Neuronal stem cell (in vitro differentiated cells): ENCODE data around the gene CA11.

ENCODE experiments used
- DNase-seq: peaks from one replicate; pipeline ENCODE4 v3.0.0-alpha.2; 2013; ENCODE audit warnings: low spot score
- H2AFZ ChIP-seq: one replicate; pipeline ENCODE4 v1.6.1; 2013; ENCODE audit warnings: mild to moderate bottlenecking, low read length, inconsistent platforms
- H2AK5ac ChIP-seq: 2 replicates; pipeline ENCODE4 v1.6.1; 2013; ENCODE audit warnings: low read depth, mild to moderate bottlenecking, inconsistent platforms, low read length, moderate library complexity, mixed read lengths
- H2BK120ac ChIP-seq: 2 replicates; pipeline ENCODE4 v1.6.1; 2013; ENCODE audit warnings: low read depth, mild to moderate bottlenecking, inconsistent platforms, low read length, moderate library complexity, mixed read lengths
- H2BK12ac ChIP-seq: one replicate; pipeline ENCODE4 v1.6.1; 2013; ENCODE audit warnings: low read length, inconsistent platforms
- H2BK15ac ChIP-seq: 2 replicates; pipeline ENCODE4 v1.6.1; 2013; ENCODE audit warnings: mild to moderate bottlenecking, low read length, inconsistent platforms, mixed read lengths
- H2BK5ac ChIP-seq: one replicate; pipeline ENCODE4 v1.6.1; 2013; ENCODE audit warnings: inconsistent platforms, mild to moderate bottlenecking, low read length, moderate library complexity
- H3K14ac ChIP-seq: one replicate; pipeline ENCODE4 v1.6.1; 2013; ENCODE audit warnings: low read length, inconsistent platforms
- H3K18ac ChIP-seq: 2 replicates; pipeline ENCODE4 v1.6.1; 2013; ENCODE audit warnings: low read length, inconsistent platforms
- H3K23ac ChIP-seq: 2 replicates; pipeline ENCODE4 v1.6.1; 2013; ENCODE audit warnings: low read depth, mild to moderate bottlenecking, mixed read lengths, low read length, inconsistent platforms; ENCODE audit not compliant: poor library complexity
- H3K27ac ChIP-seq: replicated peaks from 3 replicates; pipeline ENCODE4 v1.5.1; 2013; ENCODE audit warnings: low read length, inconsistent platforms
- H3K27me3 ChIP-seq, 3 experiments: 2 replicates each; pipeline ENCODE4 v1.6.1; 2013; ENCODE audit warnings: low read length in 3 of 3, mild to moderate bottlenecking in 2 of 3, inconsistent platforms in 1 of 3, low read depth in 1 of 3, mixed read lengths in 1 of 3, moderate library complexity in 1 of 3; ENCODE audit not compliant: control insufficient read depth in 3 of 3, insufficient read depth in 3 of 3
- H3K36me3 ChIP-seq, 2 donors: replicated peaks in 1 of 2; 2 replicates each; pipeline ENCODE4 v1.6.1; 2013; ENCODE audit warnings: low read length in 2 of 2; ENCODE audit not compliant: control insufficient read depth in 2 of 2, insufficient read depth in 2 of 2
- H3K4ac ChIP-seq: 2 replicates; pipeline ENCODE4 v1.6.1; 2013; ENCODE audit warnings: inconsistent platforms, mild to moderate bottlenecking, low read length, moderate library complexity
- H3K4me1 ChIP-seq, 2 donors: 1 replicate in 1 of 2; 2 replicates in 1 of 2; pipeline ENCODE4 v1.6.1; 2013; ENCODE audit warnings: low read length in 2 of 2, low read depth in 1 of 2; ENCODE audit not compliant: control insufficient read depth in 2 of 2, insufficient read depth in 1 of 2
- H3K4me2 ChIP-seq: one replicate; pipeline ENCODE4 v1.6.1; 2013; ENCODE audit warnings: mild to moderate bottlenecking, low read length, inconsistent platforms; ENCODE audit not compliant: insufficient read depth, poor library complexity, severe bottlenecking
- H3K4me3 ChIP-seq, 2 donors: 2 replicates each; pipeline ENCODE4 v1.5.1; 2013; ENCODE audit warnings: low read length in 2 of 2, mild to moderate bottlenecking in 2 of 2, inconsistent platforms in 1 of 2, moderate library complexity in 1 of 2
- H3K79me1 ChIP-seq: one replicate; pipeline ENCODE4 v1.6.1; 2013; ENCODE audit warnings: low read depth, mild to moderate bottlenecking, inconsistent platforms, low read length, moderate library complexity
- H3K9ac ChIP-seq: one replicate; pipeline ENCODE4 v1.6.1; 2013; ENCODE audit warnings: mild to moderate bottlenecking, low read depth, low read length, inconsistent platforms; ENCODE audit not compliant: poor library complexity
- H3K9me3 ChIP-seq, 2 donors: replicated peaks in 1 of 2; 2 replicates each; pipeline versions ENCODE3 to v1.6.1; 2013; ENCODE audit warnings: low read length in 2 of 2, mild to moderate bottlenecking in 2 of 2, inconsistent platforms in 1 of 2, low read depth in 1 of 2, mixed read lengths in 1 of 2, moderate library complexity in 1 of 2; ENCODE audit not compliant: control insufficient read depth in 2 of 2, insufficient read depth in 1 of 2
- H4K8ac ChIP-seq: one replicate; pipeline ENCODE4 v1.6.1; 2013; ENCODE audit warnings: low read depth, mild to moderate bottlenecking, inconsistent platforms, low read length, moderate library complexity
- H4K91ac ChIP-seq: one replicate; pipeline ENCODE4 v1.6.1; 2013; ENCODE audit warnings: low read length, low read depth, mild to moderate bottlenecking, inconsistent platforms; ENCODE audit not compliant: poor library complexity
- WGBS, 2 donors: extraction: QIAGEN DNeasy Blood & Tissue Kit; methylation state at CpG; one replicate each; pipeline ENCODE4 v1.1.7; 2013; ENCODE audit warnings: missing lambda C conversion rate in 2 of 2, mixed read lengths in 1 of 2; ENCODE audit not compliant: insufficient read length in 2 of 2, insufficient replicate concordance in 1 of 2; ENCODE audit errors: extremely low coverage in 2 of 2; 5-methylcytosine and 5-hydroxymethylcytosine counted together

CA11 gene

GRCh38 chr19:48625891-48626327 is 20.1 kb downstream of the CA11 start:
- H3K18ac ChIP-seq = peak overlapping the region; percentile 60
- no peak overlapping the region for H3K4ac ChIP-seq
- H3K9ac ChIP-seq = peak overlapping the region; percentile 67
- DNase-seq = no peak
- H2BK15ac ChIP-seq = no peak overlapping the region
- H2AFZ ChIP-seq = no peak overlapping the region
- H3K23ac ChIP-seq = peak overlapping the region; percentile 81
- no CpG with 5 or more reads among the region's 30 CpGs for WGBS, 2 donors
- peak overlapping the region; percentile 78 for H2BK12ac ChIP-seq
- no peak overlapping the region for H4K8ac ChIP-seq
- H4K91ac ChIP-seq = no peak overlapping the region
- no peaks in the 10 kb centered on the region for H3K27me3 ChIP-seq
- no peak overlapping the region for H3K14ac ChIP-seq
- H3K4me1 ChIP-seq = peaks cover 14 to 20% of the 10 kb centered on the region in 2 donors
- H3K4me2 ChIP-seq = no peak overlapping the region
- peak overlapping the region; percentile 44 for H2AK5ac ChIP-seq
- no peak overlapping the region for H3K4me3 ChIP-seq
- H3K79me1 ChIP-seq = peaks cover 5% of the 10 kb centered on the region
- H2BK120ac ChIP-seq = no peak overlapping the region
- no peak overlapping the region for H3K27ac ChIP-seq
- H2BK5ac ChIP-seq = no peak overlapping the region
- H3K36me3 ChIP-seq = peaks cover 2 to 44% of the 10 kb centered on the region in 2 donors
- H3K9me3 ChIP-seq = no peaks in the 10 kb centered on the region

GRCh38 chr19:48624791-48625723 is 20.9 kb downstream of the CA11 start:
- peak overlapping the region; percentile 77 for H3K4ac ChIP-seq
- H2AFZ ChIP-seq = peak overlapping the region; percentile 68
- no peak overlapping the region for H3K14ac ChIP-seq
- H3K79me1 ChIP-seq = peaks cover 8% of the 10 kb centered on the region
- H3K23ac ChIP-seq = peak overlapping the region; percentile 81
- peak overlapping the region; percentile 99 for H2BK15ac ChIP-seq
- peak overlapping the region; percentile 95 for H2AK5ac ChIP-seq
- peak overlapping the region; percentile 98 for H2BK5ac ChIP-seq
- peaks cover 8 to 13% of the 10 kb centered on the region in 2 donors for H3K4me1 ChIP-seq
- no CpG with 5 or more reads among the region's 24 CpGs for WGBS, 2 donors
- no peaks in the 10 kb centered on the region for H3K27me3 ChIP-seq
- H3K27ac ChIP-seq = peak overlapping the region; percentile 76
- DNase-seq = no peak
- no peak overlapping the region for H2BK12ac ChIP-seq
- H3K9ac ChIP-seq = peak overlapping the region; percentile 92
- peak overlapping the region; percentile 49 for H2BK120ac ChIP-seq
- H3K4me3 ChIP-seq = peak overlapping the region; percentile 55 to 80
- H3K36me3 ChIP-seq = peaks cover 2 to 39% of the 10 kb centered on the region in 2 donors
- H3K9me3 ChIP-seq = no peaks in the 10 kb centered on the region
- no peak overlapping the region for H4K91ac ChIP-seq
- peak overlapping the region; percentile 91 for H3K4me2 ChIP-seq
- peak overlapping the region; percentile 93 for H3K18ac ChIP-seq
- H4K8ac ChIP-seq = no peak overlapping the region

- Histone ChIP-seq H3K27me3 (no peaks in the 10 kb centered on the region), H4K8ac (no peak overlapping the region), H3K4me1 (peaks cover 5 to 13% of the 10 kb centered on the region in 2 donors), H3K9ac (peak overlapping the region; percentile 92), H3K14ac (no peak overlapping the region), H2BK120ac (peak overlapping the region; percentile 49), H3K4me3 (peak overlapping the region; percentile 55 to 80), H2BK15ac (peak overlapping the region; percentile 99), H3K18ac (peak overlapping the region; percentile 93), H3K4me2 (peak overlapping the region; percentile 91), H3K23ac (peak overlapping the region; percentile 94), H2BK5ac (peak overlapping the region; percentile 98), H4K91ac (no peak overlapping the region), H2AK5ac (peak overlapping the region; percentile 95), H2AFZ (peak overlapping the region; percentile 75), H3K4ac (peak overlapping the region; percentile 77), H3K36me3 (peaks cover 2 to 31% of the 10 kb centered on the region in 2 donors), H2BK12ac (peak overlapping the region; percentile 30), H3K9me3 (no peaks in the 10 kb centered on the region), H3K79me1 (peaks cover 8% of the 10 kb centered on the region), H3K27ac (peak overlapping the region; percentile 76)
- DNase-seq = peak; percentile 97
- WGBS, 2 donors = no CpG with 5 or more reads among the region's 40 CpGs
Observed at GRCh38 chr19:48624067-48624594, 21.9 kb downstream of the CA11 start.

GRCh38 chr19:48623556-48624066 is 22.4 kb downstream of the CA11 start:
- Histone ChIP-seq H3K4me2 (peak overlapping the region; percentile 30), H3K9me3 (no peaks in the 10 kb centered on the region)

More at GRCh38 chr19:48623556-48624066, 22.4 kb downstream of the CA11 start:
- no peak overlapping the region for H4K8ac ChIP-seq
- no peak overlapping the region for H2AK5ac ChIP-seq
- no peak overlapping the region for H3K18ac ChIP-seq
- H2BK120ac ChIP-seq = no peak overlapping the region
- no peak overlapping the region for H2BK5ac ChIP-seq
- H3K4me1 ChIP-seq = peaks cover 5 to 13% of the 10 kb centered on the region in 2 donors
- H3K36me3 ChIP-seq = peaks cover 2 to 26% of the 10 kb centered on the region in 2 donors
- H2BK12ac ChIP-seq = no peak overlapping the region
- H3K4me3 ChIP-seq = peak overlapping the region in 1 of 2 donors; percentile 51
- H2AFZ ChIP-seq = peak overlapping the region; percentile 75
- no peak overlapping the region for H4K91ac ChIP-seq
- H3K23ac ChIP-seq = no peak overlapping the region
- H3K27ac ChIP-seq = peak overlapping the region; percentile 74
- no peak overlapping the region for H3K14ac ChIP-seq
- H3K9ac ChIP-seq = no peak overlapping the region
- no peak overlapping the region for H3K4ac ChIP-seq
- no CpG with 5 or more reads among the region's 8 CpGs for WGBS, 2 donors
- H3K27me3 ChIP-seq = no peaks in the 10 kb centered on the region
- no peak for DNase-seq
- H2BK15ac ChIP-seq = no peak overlapping the region
- peaks cover 8% of the 10 kb centered on the region for H3K79me1 ChIP-seq
